SU-DHL-6 (cell line): ENCODE measurements around the gene KAT6B.

ENCODE experiments used
- CTCF ChIP-seq: fragments of 200-600 bp; sonication (generic); IDR thresholded peaks from one replicate; pipeline ENCODE4 v1.5.1; 2017; ENCODE audit warnings: antibody characterized with exemption, mild to moderate bottlenecking, low read length, moderate library complexity; ENCODE audit not compliant: insufficient read depth, poor library complexity, severe bottlenecking
- EZH2phosphoT487 ChIP-seq: fragments of 200-600 bp; sonication (generic), shearing (Covaris generic); conservative IDR thresholded peaks from 2 replicates; pipeline ENCODE4 v1.6.1; 2018; ENCODE audit warnings: mild to moderate bottlenecking, antibody characterized with exemption, low read length, moderate library complexity, mixed read lengths

DNA sequence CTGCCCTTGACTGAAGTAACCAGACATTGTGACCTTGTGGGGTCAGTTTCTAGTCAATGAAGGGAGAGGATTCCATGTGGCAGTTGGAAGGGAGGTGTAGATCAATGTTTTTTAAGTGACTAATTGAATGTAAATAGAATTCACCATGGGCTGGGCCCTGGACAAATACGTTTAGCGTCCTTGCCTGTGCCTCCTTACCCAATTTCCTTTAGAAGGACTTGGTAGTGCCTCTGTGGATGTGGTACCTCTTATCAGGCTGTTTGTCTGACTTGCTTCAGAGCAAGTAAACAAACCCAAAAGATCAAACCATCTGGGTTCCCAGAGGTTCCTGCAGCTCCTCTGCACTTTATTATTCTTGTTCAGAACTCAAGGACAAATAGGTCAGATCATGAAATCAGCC, 4.3 kb upstream of the KAT6B start:
- TF ChIP-seq CTCF (no peak), EZH2phosphoT487 (no peak)
